ENCODE results near the gene AIF1.
A peak's percentile ranks its signal among the peaks of the same experiment; 100 is the strongest.

AIF1 gene

DNA sequence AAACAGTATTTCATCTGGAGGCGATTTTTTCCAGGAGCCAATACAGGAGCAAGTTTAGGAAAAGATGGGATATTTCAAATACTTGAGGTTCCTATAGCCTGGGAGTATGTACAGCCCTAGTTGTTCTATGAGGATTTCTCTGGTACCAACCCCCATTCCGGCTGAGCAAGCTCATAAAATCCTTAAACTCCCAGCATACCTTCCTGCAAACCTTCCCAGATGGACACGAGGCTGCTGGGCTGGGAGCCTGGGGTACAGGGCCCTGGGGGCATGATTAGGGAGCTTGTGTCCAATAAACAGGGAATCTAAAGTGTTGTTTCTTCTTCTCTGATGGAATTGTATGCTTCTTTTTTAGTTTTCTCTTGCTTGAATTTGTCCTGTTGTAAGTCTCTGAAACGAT is 7.0 kb downstream of the AIF1 start:
- peak; percentile 22 to 42 for DNase-seq

DNA sequence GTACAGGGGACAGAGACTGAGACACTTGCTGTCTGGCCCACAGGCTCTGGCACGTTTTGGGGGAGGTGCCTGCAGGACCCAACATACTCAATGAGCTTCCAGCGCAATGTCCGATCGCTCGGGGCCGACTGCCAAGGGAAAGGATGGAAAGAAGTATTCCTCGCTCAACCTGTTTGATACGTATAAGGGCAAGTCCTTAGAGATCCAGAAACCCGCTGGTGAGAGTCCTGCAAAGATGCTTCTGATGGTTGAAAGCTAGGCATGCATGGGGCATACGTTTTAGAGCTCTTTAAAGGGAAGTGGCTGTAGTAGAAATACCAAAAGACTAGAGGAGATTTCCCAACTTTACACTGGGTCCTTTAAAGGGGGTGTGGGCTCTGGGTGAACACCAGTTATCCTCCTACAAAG is 7.7 kb downstream of the AIF1 start:
- no peak for DNase-seq

DNA sequence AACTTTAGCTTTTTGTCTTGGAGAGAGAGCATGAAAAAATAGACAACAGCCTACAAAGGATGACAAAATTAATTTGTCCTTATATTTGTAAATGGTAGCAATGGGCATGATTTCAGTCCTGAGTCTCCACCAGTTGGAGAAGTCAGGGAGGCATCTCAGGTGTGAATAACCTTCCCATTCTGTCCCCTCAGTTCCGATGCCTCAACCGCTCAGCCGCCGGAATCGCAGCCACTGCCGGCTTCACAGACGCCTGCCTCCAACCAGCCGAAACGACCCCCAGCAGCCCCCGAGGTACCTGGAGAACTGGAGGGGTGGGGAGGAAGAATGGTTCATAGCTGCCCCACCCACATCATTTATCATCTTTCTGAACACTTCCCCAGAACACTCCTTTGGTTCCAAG is 9.0 kb downstream of the AIF1 start:
- no peak for DNase-seq

DNA sequence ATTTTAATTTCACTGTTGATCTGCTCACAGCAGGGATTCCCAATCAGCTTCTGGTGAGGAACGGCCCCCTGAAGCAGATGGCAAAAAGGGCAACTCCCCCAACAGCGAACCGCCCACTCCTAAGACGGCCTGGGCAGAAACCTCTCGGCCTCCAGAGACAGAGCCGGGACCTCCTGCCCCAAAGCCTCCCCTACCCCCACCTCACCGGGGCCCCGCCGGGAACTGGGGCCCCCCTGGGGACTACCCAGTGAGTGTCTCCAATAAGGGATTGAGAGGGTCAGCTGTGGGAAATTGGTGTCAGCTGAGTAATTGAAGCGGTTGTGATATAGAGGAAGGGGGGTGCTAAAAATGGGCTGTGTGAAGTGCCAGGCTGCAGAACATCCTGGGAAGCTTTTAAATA is 11.9 kb downstream of the AIF1 start:
- DNase-seq, result no peak

DNA sequence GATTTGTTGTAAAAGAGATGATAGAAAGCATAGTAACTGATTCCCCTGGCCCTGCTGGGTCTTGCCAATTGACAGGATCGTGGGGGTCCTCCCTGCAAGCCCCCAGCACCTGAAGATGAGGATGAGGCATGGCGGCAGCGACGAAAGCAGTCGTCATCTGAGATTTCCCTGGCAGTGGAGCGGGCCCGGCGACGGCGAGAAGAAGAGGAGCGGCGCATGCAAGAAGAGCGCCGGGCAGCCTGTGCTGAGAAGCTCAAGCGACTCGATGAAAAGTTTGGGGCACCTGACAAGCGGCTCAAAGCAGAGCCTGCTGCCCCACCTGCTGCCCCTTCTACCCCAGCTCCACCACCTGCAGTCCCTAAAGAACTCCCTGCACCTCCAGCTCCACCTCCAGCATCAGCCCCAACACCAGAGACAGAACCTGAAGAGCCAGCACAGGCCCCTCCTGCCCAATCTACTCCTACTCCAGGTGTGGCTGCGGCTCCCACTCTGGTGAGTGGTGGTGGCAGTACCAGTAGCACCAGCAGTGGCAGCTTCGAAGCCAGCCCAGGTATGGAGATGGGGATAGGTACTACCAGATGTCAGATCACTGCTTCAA is 12.8 kb downstream of the AIF1 start:
- DNase-seq, result no peak

DNA sequence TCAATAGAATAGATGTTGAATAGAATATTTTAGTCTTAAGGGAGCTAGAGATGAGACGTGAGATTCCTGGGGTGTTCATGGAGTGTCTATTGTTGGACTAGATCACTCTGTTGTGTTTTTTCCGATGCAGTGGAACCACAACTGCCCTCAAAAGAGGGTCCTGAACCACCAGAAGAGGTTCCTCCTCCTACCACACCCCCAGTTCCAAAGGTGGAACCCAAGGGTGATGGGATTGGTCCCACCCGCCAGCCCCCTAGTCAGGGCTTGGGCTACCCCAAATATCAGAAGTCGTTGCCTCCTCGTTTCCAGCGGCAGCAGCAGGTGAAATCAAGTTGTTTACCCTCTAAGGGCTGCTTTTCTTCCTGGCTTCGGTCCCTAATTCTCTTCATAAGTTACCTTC is 14.0 kb downstream of the AIF1 start:
- no peak for DNase-seq

DNA sequence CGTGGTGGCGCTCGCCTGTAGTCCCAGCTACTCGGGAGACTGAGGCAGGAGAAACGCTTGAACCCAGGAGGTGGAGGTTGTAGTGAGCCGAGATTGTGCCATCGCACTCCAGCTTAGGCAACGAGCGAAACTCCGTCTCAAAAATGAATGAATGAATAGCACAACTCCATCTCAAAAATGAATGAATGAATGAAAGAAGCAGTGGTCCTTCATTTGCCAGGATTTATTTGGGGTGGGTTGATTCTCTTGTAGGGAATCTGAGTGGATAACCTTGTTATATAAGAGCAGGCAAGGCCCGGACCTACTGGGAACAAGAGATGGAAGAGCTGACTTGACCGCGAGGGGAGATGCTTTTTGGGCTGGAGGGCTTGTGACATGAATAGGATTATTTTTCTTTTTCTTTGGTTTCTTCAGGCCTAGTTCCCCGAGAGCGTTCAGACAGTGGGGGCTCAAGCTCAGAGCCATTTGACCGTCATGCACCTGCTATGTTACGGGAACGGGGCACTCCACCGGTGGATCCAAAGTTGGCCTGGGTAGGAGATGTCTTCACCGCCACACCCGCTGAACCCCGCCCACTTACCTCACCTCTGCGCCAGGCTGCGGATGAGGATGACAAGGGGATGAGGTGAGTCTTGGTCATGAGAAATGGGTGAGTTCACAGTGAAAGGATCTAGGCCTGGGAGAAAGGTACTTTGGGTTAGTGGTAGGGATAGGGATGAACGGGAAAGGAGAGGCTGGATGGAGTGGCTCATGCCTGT is 15.3 kb downstream of the AIF1 start:
- no peak for DNase-seq

DNA sequence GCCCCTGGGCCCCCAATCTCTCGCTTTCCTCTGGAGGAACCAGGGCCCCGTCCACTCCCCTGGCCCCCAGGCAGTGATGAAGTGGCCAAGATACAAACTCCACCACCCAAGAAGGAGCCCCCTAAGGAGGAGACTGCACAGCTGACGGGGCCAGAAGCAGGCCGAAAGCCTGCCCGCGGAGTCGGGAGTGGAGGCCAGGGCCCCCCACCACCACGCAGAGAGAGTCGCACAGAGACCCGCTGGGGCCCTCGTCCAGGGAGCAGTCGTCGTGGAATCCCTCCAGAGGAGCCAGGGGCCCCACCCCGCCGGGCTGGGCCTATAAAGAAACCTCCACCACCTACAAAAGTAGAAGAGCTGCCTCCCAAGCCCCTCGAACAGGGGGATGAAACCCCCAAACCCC is 16.2 kb downstream of the AIF1 start:
- DNase-seq, result no peak

DNA sequence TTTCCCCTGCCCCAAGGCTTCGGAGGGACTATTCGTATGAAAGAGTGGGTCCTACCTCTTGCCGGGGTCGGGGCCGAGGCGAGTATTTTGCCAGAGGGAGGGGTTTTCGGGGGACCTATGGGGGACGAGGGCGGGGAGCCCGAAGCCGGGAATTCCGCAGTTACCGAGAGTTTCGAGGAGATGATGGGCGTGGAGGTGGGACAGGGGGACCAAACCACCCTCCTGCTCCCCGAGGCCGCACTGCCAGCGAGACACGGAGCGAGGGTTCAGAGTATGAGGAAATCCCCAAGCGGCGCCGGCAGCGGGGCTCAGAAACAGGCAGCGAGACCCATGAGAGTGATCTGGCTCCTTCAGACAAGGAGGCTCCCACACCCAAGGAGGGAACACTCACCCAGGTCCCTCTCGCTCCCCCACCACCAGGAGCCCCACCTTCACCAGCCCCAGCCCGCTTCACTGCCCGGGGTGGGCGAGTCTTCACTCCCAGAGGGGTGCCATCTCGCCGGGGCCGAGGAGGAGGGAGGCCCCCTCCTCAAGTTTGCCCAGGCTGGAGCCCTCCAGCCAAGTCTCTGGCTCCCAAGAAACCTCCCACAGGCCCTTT is 16.7 kb downstream of the AIF1 start:
- no peak for DNase-seq

DNA sequence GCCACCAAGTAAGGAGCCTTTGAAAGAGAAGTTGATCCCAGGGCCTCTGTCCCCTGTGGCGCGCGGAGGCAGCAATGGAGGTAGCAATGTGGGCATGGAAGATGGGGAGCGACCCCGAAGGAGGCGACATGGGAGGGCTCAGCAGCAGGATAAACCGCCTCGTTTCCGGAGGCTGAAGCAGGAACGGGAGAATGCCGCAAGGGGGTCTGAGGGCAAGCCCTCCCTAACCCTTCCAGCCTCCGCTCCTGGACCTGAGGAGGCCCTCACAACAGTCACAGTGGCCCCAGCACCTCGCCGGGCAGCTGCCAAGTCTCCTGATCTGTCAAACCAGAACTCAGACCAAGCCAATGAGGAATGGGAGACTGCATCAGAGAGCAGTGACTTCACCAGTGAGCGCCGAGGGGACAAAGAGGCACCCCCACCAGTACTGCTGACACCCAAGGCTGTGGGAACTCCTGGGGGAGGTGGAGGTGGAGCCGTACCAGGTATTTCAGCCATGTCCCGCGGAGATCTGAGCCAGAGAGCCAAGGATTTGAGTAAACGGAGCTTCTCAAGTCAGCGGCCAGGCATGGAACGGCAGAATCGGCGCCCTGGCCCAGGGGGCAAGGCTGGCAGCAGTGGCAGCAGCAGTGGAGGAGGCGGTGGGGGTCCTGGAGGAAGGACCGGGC is 17.4 kb downstream of the AIF1 start:
- DNase-seq, result no peak

DNA sequence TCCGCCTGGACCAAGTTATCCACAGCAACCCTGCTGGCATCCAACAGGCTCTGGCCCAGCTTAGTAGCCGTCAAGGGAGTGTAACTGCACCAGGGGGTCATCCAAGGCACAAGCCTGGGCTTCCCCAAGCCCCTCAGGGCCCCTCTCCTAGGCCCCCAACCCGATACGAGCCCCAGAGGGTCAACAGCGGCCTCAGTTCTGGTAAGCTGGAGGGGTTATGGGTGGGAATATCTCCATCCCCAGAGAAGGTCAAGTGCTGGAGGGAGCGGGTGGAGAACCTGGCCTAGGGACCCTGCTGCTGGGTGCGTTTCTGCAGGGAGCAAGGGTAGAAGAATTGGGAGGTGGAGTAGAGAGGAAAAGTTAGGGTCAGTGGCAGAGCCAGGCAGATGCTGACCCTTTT is 18.4 kb downstream of the AIF1 start:
- DNase-seq, result no peak

DNA sequence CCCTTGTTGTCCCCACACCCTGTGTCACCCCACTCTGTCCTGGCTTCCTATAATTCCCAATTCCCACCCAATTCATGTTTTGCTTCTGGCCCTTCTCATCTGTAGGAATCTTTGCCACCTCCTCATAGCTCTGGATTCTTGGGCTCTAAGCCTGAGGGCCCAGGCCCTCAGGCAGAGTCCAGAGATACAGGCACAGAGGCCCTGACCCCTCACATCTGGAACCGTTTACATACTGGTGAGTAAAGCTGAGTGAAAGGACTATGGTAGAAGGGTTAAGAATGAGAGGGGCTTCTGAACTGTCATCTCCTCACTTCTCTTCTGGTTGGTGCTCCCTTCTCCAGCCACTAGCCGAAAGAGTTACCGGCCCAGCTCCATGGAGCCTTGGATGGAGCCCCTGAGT is 19.1 kb downstream of the AIF1 start:
- DNase-seq, result no peak

DNA sequence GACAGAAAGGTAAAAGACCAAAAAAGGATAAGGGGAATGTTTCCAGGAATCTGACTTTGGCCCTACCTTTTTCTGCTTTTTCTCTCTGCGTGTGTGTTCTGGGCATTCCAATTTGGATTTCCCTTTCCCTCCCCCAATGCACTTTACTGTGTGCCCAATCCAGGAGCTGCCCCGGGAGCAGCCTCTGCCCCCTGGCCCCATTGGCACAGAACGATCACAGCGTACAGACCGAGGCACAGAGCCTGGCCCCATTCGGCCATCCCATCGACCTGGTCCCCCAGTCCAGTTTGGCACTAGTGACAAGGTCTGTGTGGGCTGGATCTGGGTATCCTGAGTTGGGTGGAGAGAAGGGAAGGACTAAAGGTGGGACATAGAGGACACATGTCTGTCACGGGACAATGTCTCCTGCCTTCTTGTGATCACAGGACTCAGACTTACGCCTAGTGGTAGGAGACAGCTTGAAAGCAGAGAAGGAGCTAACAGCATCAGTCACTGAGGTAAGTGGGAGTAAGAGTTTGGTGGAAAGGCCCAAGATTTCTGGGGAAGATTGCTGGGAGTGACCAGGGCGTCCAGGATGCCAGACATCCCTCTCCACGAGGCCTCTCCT is 20.0 kb downstream of the AIF1 start:
- no peak for DNase-seq

DNA sequence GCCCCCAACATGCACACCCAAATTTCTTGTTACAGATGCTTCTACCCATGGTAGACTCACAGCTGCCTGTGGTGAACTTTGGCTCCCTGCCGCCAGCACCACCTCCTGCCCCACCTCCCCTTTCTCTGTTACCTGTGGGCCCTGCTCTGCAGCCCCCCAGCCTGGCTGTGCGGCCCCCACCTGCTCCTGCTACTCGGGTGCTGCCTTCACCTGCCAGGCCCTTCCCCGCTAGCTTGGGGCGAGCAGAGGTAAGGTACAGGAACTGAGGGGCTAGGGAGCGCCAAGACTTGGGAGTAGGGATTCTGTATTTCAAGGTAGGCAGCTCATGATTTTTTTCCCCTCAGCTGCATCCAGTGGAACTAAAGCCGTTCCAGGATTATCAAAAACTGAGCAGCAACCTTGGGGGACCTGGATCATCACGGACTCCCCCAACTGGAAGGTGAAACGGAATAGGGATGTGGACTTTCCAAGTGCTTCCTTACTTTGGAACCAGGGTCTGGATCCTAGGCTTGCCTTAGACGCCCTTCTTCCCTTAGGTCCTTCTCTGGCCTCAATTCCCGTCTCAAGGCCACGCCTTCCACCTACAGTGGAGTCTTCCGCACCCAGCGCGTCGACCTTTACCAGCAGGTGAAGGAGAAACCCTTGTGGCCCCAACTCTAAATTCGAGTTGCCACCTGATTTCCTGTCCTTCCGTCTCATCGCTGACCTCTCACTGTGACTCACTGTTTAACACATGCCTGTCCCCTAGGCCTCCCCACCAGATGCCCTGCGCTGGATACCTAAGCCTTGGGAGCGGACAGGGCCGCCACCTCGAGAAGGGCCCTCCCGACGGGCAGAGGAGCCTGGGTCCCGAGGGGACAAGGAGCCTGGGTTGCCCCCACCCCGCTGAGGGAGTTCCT is 21.9 kb downstream of the AIF1 start:
- DNase-seq, result no peak

DNA sequence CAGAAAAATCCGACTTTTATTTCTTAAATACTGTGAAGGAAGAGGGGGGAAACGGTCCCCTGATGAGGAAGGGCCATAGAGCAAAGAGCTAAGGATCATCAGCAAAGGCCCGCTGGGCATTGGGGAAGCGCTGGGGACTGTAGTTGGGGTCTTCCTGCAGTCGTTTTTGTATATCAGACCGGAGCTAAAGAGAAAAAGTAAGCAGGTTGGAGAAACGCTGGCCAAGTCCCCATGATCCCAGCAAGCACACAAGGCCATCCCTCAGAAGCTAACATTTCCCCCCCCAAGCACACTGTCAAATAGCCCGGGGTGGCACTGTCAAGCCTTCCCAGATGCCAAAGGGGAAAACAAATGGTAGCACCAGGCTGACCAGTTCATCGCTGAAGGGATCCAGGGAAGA is 24.0 kb downstream of the AIF1 start:
- no peak for DNase-seq

DNA sequence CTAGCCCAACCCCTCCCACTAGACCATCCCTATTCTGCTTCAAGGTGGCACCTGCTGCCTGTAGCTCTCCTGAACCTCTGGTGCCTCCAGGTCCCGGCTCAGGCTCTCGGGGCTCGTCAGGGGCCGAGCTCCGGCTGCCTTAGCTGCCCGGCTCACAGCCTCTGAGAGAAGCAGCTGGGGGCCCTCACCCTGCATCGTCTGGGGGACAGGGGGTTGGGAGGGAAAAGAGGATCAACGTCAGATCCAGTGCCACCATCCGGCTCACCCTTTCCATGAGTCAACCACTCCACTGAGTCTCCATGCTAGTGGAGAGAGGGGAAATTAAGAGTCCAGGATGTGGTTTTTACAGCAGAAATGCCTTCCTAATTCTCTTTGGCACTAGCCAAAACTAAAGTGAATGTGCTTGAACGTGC is 24.4 kb downstream of the AIF1 start:
- DNase-seq, result no peak

DNA sequence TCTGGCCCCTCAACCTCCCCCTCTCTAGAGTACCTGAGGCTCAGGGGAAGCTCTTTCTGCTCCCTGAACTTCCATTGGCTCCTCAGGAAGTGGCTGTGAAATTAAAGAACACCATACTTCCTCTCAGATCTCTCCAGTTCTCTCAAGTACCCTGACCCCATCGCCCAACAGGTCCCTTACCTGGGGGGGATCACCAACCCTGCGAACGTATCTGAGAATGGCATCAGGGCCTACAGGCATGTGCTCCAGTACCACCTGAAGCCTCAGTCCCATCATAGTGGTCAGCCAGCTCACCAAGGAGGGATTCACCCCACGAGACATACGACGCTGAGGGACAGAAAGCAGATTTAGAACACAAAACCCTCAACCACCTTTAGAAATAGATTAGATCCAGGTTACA is 25.6 kb downstream of the AIF1 start:
- DNase-seq, result no peak

DNA sequence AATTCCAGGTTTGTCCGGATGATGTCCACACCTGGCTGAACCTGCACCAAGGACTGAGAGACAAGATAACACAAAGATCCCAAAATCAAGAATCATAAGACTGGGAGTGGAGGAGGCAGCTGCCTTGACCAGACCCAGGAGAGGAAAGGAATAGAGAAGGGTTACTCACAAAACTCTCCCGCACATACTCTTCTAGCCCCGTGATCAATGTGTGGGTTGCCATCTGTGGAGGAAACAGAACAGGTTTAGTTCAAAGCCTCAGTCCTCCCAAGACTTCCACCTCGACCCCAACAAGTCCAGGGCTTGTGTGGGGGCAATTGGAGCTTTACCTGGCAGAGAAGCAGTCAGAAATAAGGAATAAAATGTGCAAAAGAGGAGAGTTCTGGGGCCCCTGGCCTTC is 26.3 kb downstream of the AIF1 start:
- DNase-seq, result no peak

DNA sequence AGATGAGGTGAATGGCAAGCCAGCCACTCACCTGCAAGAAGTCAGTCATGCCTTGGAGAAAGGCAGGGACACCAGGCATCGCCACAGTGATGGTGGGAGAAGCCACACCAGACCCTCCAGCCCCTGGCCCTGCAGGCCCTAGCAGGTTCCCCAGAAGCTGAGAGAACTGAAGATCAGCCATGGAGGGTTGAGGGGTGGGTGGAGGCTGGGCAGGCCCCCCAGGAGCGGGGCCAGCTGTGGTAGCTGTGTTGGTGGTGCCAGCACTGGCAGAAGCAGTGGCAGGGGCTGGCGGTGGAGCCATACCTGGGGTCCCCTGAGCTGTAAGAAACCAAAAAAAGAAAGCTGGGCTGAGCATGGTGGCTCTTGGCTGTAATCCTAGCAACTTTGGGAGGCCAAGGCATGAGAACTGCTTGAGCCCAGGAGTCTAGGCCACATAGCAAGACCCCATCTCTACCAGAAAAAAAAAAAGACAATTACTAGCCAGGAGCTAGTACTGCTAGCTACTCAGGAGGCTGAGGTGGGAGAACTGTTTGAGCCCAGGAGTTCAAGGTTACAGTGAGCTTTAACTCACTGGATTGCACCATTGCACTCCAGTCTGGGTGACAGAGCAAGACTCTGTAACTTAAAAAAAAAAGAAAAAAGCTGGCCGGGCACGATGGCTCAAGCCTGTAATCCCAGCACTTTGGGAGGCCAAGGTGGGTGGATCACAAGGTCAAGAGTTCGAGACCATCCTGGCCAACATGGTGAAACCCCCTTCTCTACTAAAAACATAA is 27.9 kb downstream of the AIF1 start:
- DNase-seq, result no peak

DNA sequence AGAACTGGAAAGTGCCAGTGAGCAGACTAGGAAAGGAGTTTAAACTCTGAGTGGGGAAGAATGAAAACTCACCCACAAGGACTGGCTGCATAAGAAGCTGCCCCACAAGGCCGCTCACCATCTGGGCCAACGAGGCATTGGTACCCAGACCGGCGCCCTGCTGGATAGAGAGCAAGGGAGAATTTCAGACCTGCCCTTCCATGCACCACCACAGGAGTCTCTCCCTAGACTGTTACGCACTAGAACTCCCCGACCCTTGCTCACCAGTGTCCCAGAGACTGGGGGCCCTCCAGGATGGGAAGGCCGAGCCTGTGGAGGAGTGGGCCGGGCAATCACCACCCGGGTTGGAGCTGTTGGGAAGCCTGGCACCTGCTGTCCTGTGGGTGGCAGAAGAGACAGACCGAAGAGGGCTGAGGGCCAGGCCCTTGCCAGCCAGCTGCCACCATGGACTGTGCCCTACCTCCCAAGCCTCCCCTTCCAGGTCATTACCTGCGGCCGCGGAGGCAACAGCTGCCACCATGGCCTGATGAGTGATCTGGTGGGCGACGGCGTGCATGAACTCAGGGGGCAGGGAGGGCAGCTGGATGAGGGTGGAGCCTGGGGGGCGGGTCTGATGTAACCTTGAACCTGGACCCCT is 28.9 kb downstream of the AIF1 start:
- no peak for DNase-seq

DNA sequence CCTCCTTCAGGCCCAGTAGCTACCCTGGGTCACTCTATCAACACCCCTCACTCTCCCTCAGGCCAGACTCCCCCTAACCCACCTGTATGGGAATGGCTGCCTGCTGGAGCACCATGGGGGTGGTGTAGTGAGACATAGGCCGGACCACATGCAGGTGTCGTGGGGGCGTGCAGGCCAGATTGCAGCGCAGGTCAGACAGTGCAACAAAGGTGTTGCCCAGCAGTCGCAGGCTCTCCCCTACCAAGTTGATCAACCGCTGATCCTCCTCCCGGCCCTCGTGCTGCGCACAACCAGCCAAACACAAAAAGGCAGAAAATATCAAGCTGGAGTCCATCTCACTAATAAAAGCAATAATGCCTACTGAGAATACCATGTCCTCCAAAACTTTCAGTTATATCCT is 30.3 kb downstream of the AIF1 start:
- no peak for DNase-seq
